Omental fat pad (tissue), 4 donors: ENCODE data around the gene SLC25A33. TPM values are rescaled to one million over a fixed set of nuclear protein-coding genes. Genes with fewer than 3 reads are reported as not detected.

Experiments
- ATAC-seq: fragments of 150-250 bp; one replicate; pipeline ENCODE4 v1.9.1; 2016; ENCODE audit warnings: mild to moderate bottlenecking, moderate library complexity; ENCODE audit not compliant: low FRiP score
- DNase-seq: peaks from one replicate; pipeline ENCODE4 v3.0.0-alpha.2; 2019; ENCODE audit warnings: low spot score
- total RNA-seq, 4 donors: library from RNA; depleted of rRNA; stranded (reverse); fragments of >200 nt; gene quantifications; one replicate each; pipeline ENCODE4 v1.1.0, GENCODE V29; 2016
- TF ChIP-seq, protein P1 (sequence below), 3 donors: fragments of 450-650 bp; IDR thresholded peaks; one replicate each; pipeline ENCODE4 v1.5.1; 2016 to 2017; ENCODE audit warnings: antibody characterized with exemption in 3 of 3, mild to moderate bottlenecking in 3 of 3, moderate library complexity in 2 of 3

Gene SLC25A33
- total RNA-seq, 4 donors from 2014 or later = 15.6 to 25.8 (median 19.1) TPM

DNA sequence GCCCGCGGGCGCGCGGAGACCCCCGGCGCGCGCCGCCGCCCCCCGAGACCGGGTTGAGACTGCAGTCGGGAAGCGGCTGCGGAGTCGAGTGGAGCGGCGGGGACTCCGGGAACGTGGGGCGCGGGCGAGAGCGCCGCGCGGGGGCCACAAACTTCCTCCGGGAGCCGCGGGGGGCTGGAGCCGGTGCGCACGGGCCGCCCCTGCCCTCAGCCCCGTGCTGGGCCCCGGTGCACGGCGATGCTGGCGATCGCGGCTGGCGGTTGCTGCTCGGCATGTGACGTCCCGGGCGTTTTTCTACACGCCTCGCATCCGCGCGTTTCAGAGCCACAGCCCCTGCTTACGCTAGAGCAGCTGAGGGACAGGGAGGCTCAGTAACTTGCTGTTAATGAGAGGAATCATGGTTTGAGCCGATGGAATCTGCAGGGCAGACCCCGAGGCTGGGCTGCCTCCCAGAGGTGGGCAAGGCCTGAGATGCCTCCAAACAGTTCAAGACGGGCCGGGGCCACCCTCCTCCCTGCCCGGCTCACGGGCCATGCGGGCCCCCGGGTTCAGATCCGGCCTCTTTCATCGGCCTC is 50.0 kb downstream of the SLC25A33 start:
- no peak for DNase-seq
- ATAC-seq = peak; percentile 10
- TF ChIP-seq, protein P1, sequence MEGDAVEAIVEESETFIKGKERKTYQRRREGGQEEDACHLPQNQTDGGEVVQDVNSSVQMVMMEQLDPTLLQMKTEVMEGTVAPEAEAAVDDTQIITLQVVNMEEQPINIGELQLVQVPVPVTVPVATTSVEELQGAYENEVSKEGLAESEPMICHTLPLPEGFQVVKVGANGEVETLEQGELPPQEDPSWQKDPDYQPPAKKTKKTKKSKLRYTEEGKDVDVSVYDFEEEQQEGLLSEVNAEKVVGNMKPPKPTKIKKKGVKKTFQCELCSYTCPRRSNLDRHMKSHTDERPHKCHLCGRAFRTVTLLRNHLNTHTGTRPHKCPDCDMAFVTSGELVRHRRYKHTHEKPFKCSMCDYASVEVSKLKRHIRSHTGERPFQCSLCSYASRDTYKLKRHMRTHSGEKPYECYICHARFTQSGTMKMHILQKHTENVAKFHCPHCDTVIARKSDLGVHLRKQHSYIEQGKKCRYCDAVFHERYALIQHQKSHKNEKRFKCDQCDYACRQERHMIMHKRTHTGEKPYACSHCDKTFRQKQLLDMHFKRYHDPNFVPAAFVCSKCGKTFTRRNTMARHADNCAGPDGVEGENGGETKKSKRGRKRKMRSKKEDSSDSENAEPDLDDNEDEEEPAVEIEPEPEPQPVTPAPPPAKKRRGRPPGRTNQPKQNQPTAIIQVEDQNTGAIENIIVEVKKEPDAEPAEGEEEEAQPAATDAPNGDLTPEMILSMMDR (IDR thresholded peaks at IDR 0.05) = no peak

- DNase-seq (no peak), ATAC-seq (no peak)
- TF ChIP-seq, protein P1 (IDR thresholded peaks at IDR 0.05) = no peak
Measured at GRCh38 chr1:9589719-9590157, 50.5 kb downstream of the SLC25A33 start.

- TF ChIP-seq, protein P1 (IDR thresholded peaks at IDR 0.05) = no peak
- ATAC-seq (no peak), DNase-seq (no peak)
Measured at GRCh38 chr1:9590201-9590600, 50.9 kb downstream of the SLC25A33 start.

DNA sequence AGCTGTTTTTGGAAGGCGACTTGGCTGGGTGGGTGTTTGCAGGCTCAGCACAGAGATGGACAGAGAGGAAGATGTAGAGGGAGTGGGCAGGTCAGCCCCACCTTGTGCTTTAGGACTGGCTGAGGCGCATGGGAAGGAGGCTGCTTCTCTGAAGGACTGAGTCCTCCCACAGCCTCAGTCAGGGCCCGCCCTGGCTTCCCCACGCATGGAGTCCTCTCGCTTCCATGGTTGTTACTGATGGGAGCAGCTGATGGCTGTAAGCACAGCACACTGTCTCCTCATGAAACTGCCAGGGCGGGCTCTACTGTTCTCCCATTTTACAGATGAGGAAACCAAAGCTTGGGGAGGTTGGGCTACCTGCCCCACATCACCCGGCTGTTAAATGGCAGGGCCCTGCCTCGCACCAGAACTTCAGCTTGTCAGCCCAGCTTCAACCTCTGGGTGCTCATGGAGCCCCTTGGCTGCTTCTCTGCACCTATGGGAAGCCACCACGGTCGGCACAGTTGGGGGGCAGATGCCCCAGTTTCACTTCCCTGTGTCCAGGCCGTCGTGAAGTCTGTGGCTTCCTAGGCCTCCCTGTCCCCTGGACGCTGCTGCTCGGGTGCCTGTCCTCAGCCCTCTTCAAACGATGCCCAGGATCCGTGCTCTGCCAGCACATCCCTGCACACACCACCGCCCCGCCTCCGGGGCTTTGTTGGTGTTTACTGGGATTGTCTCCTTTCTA is 51.8 kb downstream of the SLC25A33 start:
- DNase-seq = no peak
- TF ChIP-seq, protein P1 (IDR thresholded peaks at IDR 0.05) = no peak
- ATAC-seq = no peak

- TF ChIP-seq, protein P1 (IDR thresholded peaks at IDR 0.05) = no peak
- DNase-seq (no peak), ATAC-seq (no peak)
Measured at GRCh38 chr1:9591669-9592509, 52.6 kb downstream of the SLC25A33 start.

DNA sequence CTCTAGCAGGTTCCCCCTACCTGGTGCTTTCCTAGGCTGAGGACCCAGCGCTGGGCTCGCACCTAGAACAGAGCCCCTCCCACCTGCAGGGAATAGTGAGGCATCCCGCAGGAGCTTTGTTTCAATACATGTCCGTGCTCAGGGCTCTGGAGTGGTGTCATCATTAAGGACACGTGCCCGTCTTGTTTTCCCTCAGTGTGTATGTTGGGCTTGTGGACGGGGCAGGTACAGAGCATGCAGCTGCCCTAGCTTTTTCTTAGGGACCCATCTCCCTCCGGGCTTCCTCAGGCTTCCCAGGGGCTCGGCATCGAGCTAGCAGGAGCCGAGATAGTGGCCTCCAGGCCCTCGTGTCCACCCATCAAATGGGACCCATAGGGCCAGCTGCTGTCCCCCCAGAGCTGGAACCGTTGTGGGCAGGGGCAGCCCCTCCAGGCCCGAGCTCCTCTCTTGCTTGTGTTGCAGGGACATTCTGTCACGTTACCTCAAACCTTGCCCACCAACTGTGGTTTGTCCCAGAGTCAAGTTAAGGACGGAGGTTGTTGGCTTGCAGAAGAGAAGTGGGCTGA is 53.3 kb downstream of the SLC25A33 start:
- TF ChIP-seq, protein P1 (IDR thresholded peaks at IDR 0.05) = no peak
- DNase-seq = no peak
- no peak for ATAC-seq
